ENCODE measurements around the gene CXCL9.
"Not testable (repeated sequence)": the region's sequence is repeated elsewhere in the genome, so short reads cannot be mapped to it uniquely, and the experiment has no call there.

CXCL9 gene

GRCh38 chr4:75954811-75955210 lies 52.5 kb downstream of the CXCL9 start:
- DNase-seq (ENCODE audit: low read depth in 2 of 2): not testable (repeated sequence)

GRCh38 chr4:75953509-75953908 lies 53.8 kb downstream of the CXCL9 start:
- no peak for DNase-seq (ENCODE audit: low read depth in 2 of 2)
